K562 (cell line): ENCODE measurements around the gene DDIT3. TPM values are rescaled to one million over a fixed set of nuclear protein-coding genes. Genes with fewer than 3 reads are reported as not detected.

Experiments
- ASH1L ChIP-seq: fragments of 450-650 bp; IDR thresholded peaks from 2 replicates; pipeline ENCODE4 v1.6.1; 2018; ENCODE audit warnings: borderline replicate concordance, mild to moderate bottlenecking, low read depth; ENCODE audit not compliant: partially characterized antibody
- BDP1 ChIP-seq: IDR thresholded peaks from 3 replicates; pipeline ENCODE4 v1.6.1; 2011; ENCODE audit not compliant: insufficient read length, insufficient read depth
- BRCA1 ChIP-seq, 2 experiments: fragments of 450-650 bp in 1 of 2; sonication (generic) in 1 of 2; formaldehyde crosslinking in 1 of 2; IDR thresholded peaks; 2 replicates each; pipeline versions ENCODE4 v1.5.0 to v1.6.1; 2017 to 2020; ENCODE audit warnings: mild to moderate bottlenecking in 1 of 2, missing genetic modification reagents in 1 of 2
- CBX3 ChIP-seq, 2 experiments: IDR thresholded peaks; 1 replicate in 1 of 2; 2 replicates in 1 of 2; pipeline ENCODE4 v1.6.1; 2012; ENCODE audit warnings: inconsistent platforms in 2 of 2, low read length in 2 of 2, borderline replicate concordance in 1 of 2, control low read depth in 1 of 2
- CBX5 ChIP-seq: IDR thresholded peaks from 2 replicates; pipeline ENCODE4 v1.6.1; 2014; ENCODE audit warnings: low read depth, borderline replicate concordance
- CC2D1A ChIP-seq: fragments of 450-650 bp; IDR thresholded peaks from 2 replicates; pipeline ENCODE4 v1.6.1; 2017; ENCODE audit warnings: mild to moderate bottlenecking
- CEBPG ChIP-seq, 3 experiments: fragments of 200-800 bp in 1 of 3; sonication (Bioruptor generic) in 1 of 3; sonication (generic) in 1 of 3; formaldehyde crosslinking in 1 of 3; IDR thresholded peaks in 2 of 3; conservative IDR thresholded peaks in 1 of 3; 2 replicates each; pipeline versions ENCODE4 v1.6.1 to v1.8.0; 2016 to 2022; ENCODE audit warnings: missing compliant biosample characterization in 2 of 3, missing genetic modification characterization in 2 of 3, mild to moderate bottlenecking in 1 of 3, missing genetic modification reagents in 1 of 3
- HDGF ChIP-seq: fragments of 450-650 bp; IDR thresholded peaks from 2 replicates; pipeline ENCODE4 v1.6.1; 2016
- HEY1 ChIP-seq: fragments of 250-450 bp; sonication (Bioruptor Pico); IDR thresholded peaks from 2 replicates; pipeline ENCODE4 v1.5.0; 2020; ENCODE audit warnings: mild to moderate bottlenecking, moderate library complexity, borderline replicate concordance
- HNRNPL ChIP-seq: fragments of 200-400 bp; formaldehyde crosslinking; IDR thresholded peaks from 2 replicates; pipeline ENCODE4 v1.6.1; 2017; ENCODE audit warnings: low read depth, mild to moderate bottlenecking, low read length
- KLF6 ChIP-seq: fragments of 250-450 bp; sonication (Bioruptor Pico); IDR thresholded peaks from 2 replicates; pipeline ENCODE4 v1.4.0; 2020; ENCODE audit warnings: mild to moderate bottlenecking, moderate library complexity, borderline replicate concordance
- NBN ChIP-seq: fragments of 450-650 bp; IDR thresholded peaks from 2 replicates; pipeline ENCODE4 v1.6.1; 2016; ENCODE audit warnings: low read depth, mild to moderate bottlenecking
- PCBP2 ChIP-seq: fragments of 200-400 bp; formaldehyde crosslinking; IDR thresholded peaks from 2 replicates; pipeline ENCODE4 v1.6.1; 2018; ENCODE audit warnings: low read length, low read depth, mild to moderate bottlenecking, moderate library complexity; ENCODE audit not compliant: poor library complexity, severe bottlenecking
- POLR2H ChIP-seq: IDR thresholded peaks from 2 replicates; pipeline ENCODE4 v1.6.1; 2016; ENCODE audit warnings: missing genetic modification characterization, low read depth, mild to moderate bottlenecking, control low read depth, missing compliant biosample characterization, moderate library complexity
- TAL1 ChIP-seq: fragments of 450-650 bp; IDR thresholded peaks from 2 replicates; pipeline ENCODE4 v1.6.1; 2016; ENCODE audit warnings: mild to moderate bottlenecking
- ZNF134 ChIP-seq: fragments of 250-450 bp; sonication (Bioruptor Pico); conservative IDR thresholded peaks from 2 replicates; pipeline ENCODE4 v1.4.0; 2020
- ZNF224 ChIP-seq: sonication (generic); formaldehyde crosslinking; IDR thresholded peaks from 2 replicates; pipeline ENCODE4 v1.8.0; 2022; ENCODE audit warnings: mild to moderate bottlenecking, missing genetic modification reagents
- ZNF347 ChIP-seq: fragments of 450-650 bp; formaldehyde crosslinking; IDR thresholded peaks from 2 replicates; pipeline ENCODE4 v1.4.0; 2020; ENCODE audit warnings: low read depth, mild to moderate bottlenecking, moderate library complexity
- polyA plus RNA-seq, 8 experiments: library from polyadenylated mRNA; depleted of rRNA in 4 of 8; stranded (reverse) in 5 of 8; unstranded in 3 of 8; fragments of >200 nt; fragmentation: Nextera tagmentation in 2 of 8; fragmentation: Illumina TruSeq in 1 of 8; extraction: Ambion mirVana in 2 of 8; extraction: Trizol in 1 of 8; gene quantifications; 2 replicates each; pipeline versions ENCODE4 v1.2.1 to v1.2.3, GENCODE V29; 2011 to 2014; ENCODE audit warnings: inconsistent platforms in 1 of 8, missing spikeins in 1 of 8
- total RNA-seq, 7 experiments: library from RNA; depleted of rRNA in 6 of 7; stranded (reverse); fragments of >200 nt in 6 of 7; fragmentation: Illumina TruSeq in 2 of 7; extraction: Trizol in 2 of 7; gene quantifications; 2 replicates each; pipeline versions ENCODE4 v1.2.1 to v1.2.3, GENCODE V29; 2011 to 2021; ENCODE audit warnings: low replicate concordance in 1 of 7
- TF ChIP-seq, protein P1 (sequence below): IDR thresholded peaks from 3 replicates; pipeline ENCODE4 v1.6.1; 2011; ENCODE audit warnings: borderline replicate concordance, mild to moderate bottlenecking, moderate library complexity; ENCODE audit not compliant: insufficient read length; ENCODE audit errors: extremely low read depth
- TF ChIP-seq, protein P2 (sequence below): fragments of 250-450 bp; sonication (Bioruptor Pico); IDR thresholded peaks from 2 replicates; pipeline ENCODE4 v1.4.0; 2020; ENCODE audit warnings: mild to moderate bottlenecking, moderate library complexity, borderline replicate concordance
- TF ChIP-seq, protein P3 (sequence below): fragments of 450-650 bp; formaldehyde crosslinking; IDR thresholded peaks from 2 replicates; pipeline ENCODE4 v1.4.0; 2022; ENCODE audit warnings: missing genetic modification characterization
- TF ChIP-seq, protein P4 (sequence below): fragments of 250-450 bp; sonication (Bioruptor Pico); IDR thresholded peaks from 2 replicates; pipeline ENCODE4 v1.5.0; 2021

DDIT3 gene
- total and polyA plus RNA-seq, 9 of the 15 experiments (the other 6 are each of a cell fraction or from before 2014, with no cell fraction given) = 59.1 to 272 (median 89.9) TPM

DNA sequence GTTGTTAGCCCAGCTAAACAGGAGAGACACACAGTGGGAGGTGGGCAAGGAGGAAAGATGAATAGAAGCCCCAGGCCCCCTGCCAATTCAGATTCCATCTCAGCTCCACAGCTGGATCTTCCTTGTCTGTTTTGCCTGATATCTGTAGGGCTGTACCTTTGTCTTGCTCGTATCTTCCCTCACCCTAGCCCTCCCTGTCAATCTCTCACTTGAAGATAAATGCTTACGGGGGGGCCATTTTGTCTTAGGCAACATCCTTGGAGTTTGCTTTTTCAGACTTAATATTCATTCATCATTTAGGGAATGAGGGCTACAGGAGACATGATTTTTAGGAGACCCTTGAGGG lies 32.0 kb upstream of the DDIT3 start (continued):
- no peak for TF ChIP-seq HEY1 (CRISPR knock-in tag)
- TF ChIP-seq HNRNPL = no peak
- TF ChIP-seq, protein P1, sequence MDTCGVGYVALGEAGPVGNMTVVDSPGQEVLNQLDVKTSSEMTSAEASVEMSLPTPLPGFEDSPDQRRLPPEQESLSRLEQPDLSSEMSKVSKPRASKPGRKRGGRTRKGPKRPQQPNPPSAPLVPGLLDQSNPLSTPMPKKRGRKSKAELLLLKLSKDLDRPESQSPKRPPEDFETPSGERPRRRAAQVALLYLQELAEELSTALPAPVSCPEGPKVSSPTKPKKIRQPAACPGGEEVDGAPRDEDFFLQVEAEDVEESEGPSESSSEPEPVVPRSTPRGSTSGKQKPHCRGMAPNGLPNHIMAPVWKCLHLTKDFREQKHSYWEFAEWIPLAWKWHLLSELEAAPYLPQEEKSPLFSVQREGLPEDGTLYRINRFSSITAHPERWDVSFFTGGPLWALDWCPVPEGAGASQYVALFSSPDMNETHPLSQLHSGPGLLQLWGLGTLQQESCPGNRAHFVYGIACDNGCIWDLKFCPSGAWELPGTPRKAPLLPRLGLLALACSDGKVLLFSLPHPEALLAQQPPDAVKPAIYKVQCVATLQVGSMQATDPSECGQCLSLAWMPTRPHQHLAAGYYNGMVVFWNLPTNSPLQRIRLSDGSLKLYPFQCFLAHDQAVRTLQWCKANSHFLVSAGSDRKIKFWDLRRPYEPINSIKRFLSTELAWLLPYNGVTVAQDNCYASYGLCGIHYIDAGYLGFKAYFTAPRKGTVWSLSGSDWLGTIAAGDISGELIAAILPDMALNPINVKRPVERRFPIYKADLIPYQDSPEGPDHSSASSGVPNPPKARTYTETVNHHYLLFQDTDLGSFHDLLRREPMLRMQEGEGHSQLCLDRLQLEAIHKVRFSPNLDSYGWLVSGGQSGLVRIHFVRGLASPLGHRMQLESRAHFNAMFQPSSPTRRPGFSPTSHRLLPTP = no peak
- TF ChIP-seq, protein P2, sequence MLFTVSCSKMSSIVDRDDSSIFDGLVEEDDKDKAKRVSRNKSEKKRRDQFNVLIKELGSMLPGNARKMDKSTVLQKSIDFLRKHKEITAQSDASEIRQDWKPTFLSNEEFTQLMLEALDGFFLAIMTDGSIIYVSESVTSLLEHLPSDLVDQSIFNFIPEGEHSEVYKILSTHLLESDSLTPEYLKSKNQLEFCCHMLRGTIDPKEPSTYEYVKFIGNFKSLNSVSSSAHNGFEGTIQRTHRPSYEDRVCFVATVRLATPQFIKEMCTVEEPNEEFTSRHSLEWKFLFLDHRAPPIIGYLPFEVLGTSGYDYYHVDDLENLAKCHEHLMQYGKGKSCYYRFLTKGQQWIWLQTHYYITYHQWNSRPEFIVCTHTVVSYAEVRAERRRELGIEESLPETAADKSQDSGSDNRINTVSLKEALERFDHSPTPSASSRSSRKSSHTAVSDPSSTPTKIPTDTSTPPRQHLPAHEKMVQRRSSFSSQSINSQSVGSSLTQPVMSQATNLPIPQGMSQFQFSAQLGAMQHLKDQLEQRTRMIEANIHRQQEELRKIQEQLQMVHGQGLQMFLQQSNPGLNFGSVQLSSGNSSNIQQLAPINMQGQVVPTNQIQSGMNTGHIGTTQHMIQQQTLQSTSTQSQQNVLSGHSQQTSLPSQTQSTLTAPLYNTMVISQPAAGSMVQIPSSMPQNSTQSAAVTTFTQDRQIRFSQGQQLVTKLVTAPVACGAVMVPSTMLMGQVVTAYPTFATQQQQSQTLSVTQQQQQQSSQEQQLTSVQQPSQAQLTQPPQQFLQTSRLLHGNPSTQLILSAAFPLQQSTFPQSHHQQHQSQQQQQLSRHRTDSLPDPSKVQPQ (CRISPR knock-in tag) = no peak
- TF ChIP-seq, protein P3, sequence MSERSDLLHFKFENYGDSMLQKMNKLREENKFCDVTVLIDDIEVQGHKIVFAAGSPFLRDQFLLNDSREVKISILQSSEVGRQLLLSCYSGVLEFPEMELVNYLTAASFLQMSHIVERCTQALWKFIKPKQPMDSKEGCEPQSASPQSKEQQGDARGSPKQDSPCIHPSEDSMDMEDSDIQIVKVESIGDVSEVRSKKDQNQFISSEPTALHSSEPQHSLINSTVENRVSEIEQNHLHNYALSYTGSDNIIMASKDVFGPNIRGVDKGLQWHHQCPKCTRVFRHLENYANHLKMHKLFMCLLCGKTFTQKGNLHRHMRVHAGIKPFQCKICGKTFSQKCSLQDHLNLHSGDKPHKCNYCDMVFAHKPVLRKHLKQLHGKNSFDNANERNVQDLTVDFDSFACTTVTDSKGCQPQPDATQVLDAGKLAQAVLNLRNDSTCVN (CRISPR knock-in tag) = no peak
- TF ChIP-seq, protein P4, sequence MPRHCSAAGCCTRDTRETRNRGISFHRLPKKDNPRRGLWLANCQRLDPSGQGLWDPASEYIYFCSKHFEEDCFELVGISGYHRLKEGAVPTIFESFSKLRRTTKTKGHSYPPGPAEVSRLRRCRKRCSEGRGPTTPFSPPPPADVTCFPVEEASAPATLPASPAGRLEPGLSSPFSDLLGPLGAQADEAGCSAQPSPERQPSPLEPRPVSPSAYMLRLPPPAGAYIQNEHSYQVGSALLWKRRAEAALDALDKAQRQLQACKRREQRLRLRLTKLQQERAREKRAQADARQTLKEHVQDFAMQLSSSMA (CRISPR knock-in tag) = no peak
- no peak for TF ChIP-seq ZNF134 (CRISPR knock-in tag)
- no peak for TF ChIP-seq ZNF347 (CRISPR knock-in tag)
- TF ChIP-seq ZNF224 (CRISPR knock-in tag) = no peak
- no peak for TF ChIP-seq NBN
- TF ChIP-seq HDGF = no peak
- TF ChIP-seq POLR2H (tag) = no peak
- TF ChIP-seq CEBPG (CRISPR knock-in tag; IDR thresholded peaks at IDR 0.05) = peak; percentile 63; the same call in 1 of the 2 replicates
- peak in 1 of 2 experiments; percentile 61; a peak in 2 of 4 replicates for TF ChIP-seq CEBPG (tag; conservative IDR thresholded peaks at IDR 0.05 in 1 of 2, IDR thresholded peaks at IDR 0.05 in 1 of 2)
- TF ChIP-seq BDP1 = no peak
- TF ChIP-seq ASH1L = no peak
- TF ChIP-seq BRCA1 (IDR thresholded peaks at IDR 0.05) = no peak
- TF ChIP-seq BRCA1 (CRISPR knock-in tag; IDR thresholded peaks at IDR 0.05) = no peak
- TF ChIP-seq KLF6 = no peak
- TF ChIP-seq CBX5 = no peak
- TF ChIP-seq CC2D1A = peak; percentile 81; the same call in 1 of the 2 replicates
- TF ChIP-seq PCBP2 = no peak
- 0 out of 3 replicates have a peak, but pooled peaks of 1 of the 2 experiments have one; percentile 6 for TF ChIP-seq CBX3 (IDR thresholded peaks at IDR 0.05; ENCODE audit: borderline replicate concordance in 1 of 2, low read length in 2 of 2)
- TF ChIP-seq TAL1 = peak; percentile 95
